ENCODE measurements around the gene TMEM184A. TPM values are rescaled to one million over a fixed set of nuclear protein-coding genes. Genes with fewer than 3 reads are reported as not detected.

Gene TMEM184A
- total RNA-seq, 4 donors from 2014 or later = 0.55 to 3.3 (median 1.3) TPM

GRCh38 chr7:1538544-1539180 is 17.3 kb downstream of the TMEM184A start:
- peaks cover 44 to 49% of the 10 kb centered on the region in 2 donors for H3K4me1 ChIP-seq
- peak overlapping the region; percentile 58 to 75 (median 64) for H3K4me3 ChIP-seq
- ATAC-seq (no peak), DNase-seq (no peak)
- intact Hi-C loops (cut with DNase I; ENCODE audit: low total_unique reads) = loop anchor here (10.0 kb wide), 1 partner anchor 494 kb away; the partner anchor contains the start of gene GPR146
- H3K9me3 ChIP-seq = no peaks in the 10 kb centered on the region
- H3K27ac ChIP-seq = peak overlapping the region; percentile 98 to 100 (median 99)
- peaks cover 0 to 47% of the 10 kb centered on the region in 2 donors for H3K36me3 ChIP-seq
- H3K27me3 ChIP-seq = no peaks in the 10 kb centered on the region
- TF ChIP-seq POLR2A (IDR thresholded peaks at IDR 0.05) (no peak), CTCF (IDR thresholded peaks at IDR 0.05 in 4 of 5, conservative IDR thresholded peaks at IDR 0.05 in 1 of 5) (no peak)
- in situ Hi-C loops (cut with MboI; ENCODE audit: low sequenced_read_pairs in 4 of 4) = no loop called here

GRCh38 chr7:1537535-1538412 is 18.2 kb downstream of the TMEM184A start:
- TF ChIP-seq POLR2A (IDR thresholded peaks at IDR 0.05) = peak in 1 of 2 donors; percentile 52
- peak in 1 of 5 experiments; percentile 12 for TF ChIP-seq CTCF (IDR thresholded peaks at IDR 0.05 in 4 of 5, conservative IDR thresholded peaks at IDR 0.05 in 1 of 5)
- in situ Hi-C loops (cut with MboI; ENCODE audit: low sequenced_read_pairs in 4 of 4) (no loop called here), intact Hi-C loops (cut with DNase I; ENCODE audit: low total_unique reads) (loop anchor here (2.0 to 10.0 kb wide), 2 partner anchors 19 to 493 kb away; partner anchors contain the start of genes GPR146 and TMEM184A)
- Histone ChIP-seq H3K36me3 (peaks cover 0 to 39% of the 10 kb centered on the region in 2 donors), H3K4me3 (peak overlapping the region; percentile 58 to 75 (median 64)), H3K9me3 (no peaks in the 10 kb centered on the region), H3K27ac (peak overlapping the region; percentile 98 to 100 (median 99)), H3K27me3 (no peaks in the 10 kb centered on the region), H3K4me1 (peaks cover 52 to 56% of the 10 kb centered on the region in 2 donors)
- peak; percentile 24 to 34 for ATAC-seq
- peak; percentile 67 to 84 for DNase-seq

GRCh38 chr7:1536743-1537534 is 19.1 kb downstream of the TMEM184A start:
- DNase-seq (peak; percentile 95 to 96), ATAC-seq (peak; percentile 69 to 70)
- Histone ChIP-seq H3K27ac (peak overlapping the region; percentile 98 to 100 (median 99)), H3K36me3 (peaks cover 0 to 31% of the 10 kb centered on the region in 2 donors), H3K4me3 (peak overlapping the region; percentile 58 to 75 (median 64)), H3K9me3 (no peaks in the 10 kb centered on the region), H3K27me3 (no peaks in the 10 kb centered on the region), H3K4me1 (peaks cover 59 to 62% of the 10 kb centered on the region in 2 donors)
- intact Hi-C loops (cut with DNase I; ENCODE audit: low total_unique reads) (loop anchor here (2.0 to 10.0 kb wide), 2 partner anchors 20 to 492 kb away; partner anchors contain the start of genes GPR146 and TMEM184A), in situ Hi-C loops (cut with MboI; ENCODE audit: low sequenced_read_pairs in 4 of 4) (no loop called here)
- TF ChIP-seq CTCF (IDR thresholded peaks at IDR 0.05 in 4 of 5, conservative IDR thresholded peaks at IDR 0.05 in 1 of 5) = no peak
- TF ChIP-seq POLR2A (IDR thresholded peaks at IDR 0.05) = peak; percentile 51 to 83

GRCh38 chr7:1536455-1536742 is 19.6 kb downstream of the TMEM184A start:
- in situ Hi-C loops (cut with MboI; ENCODE audit: low sequenced_read_pairs in 4 of 4) (no loop called here), intact Hi-C loops (cut with DNase I; ENCODE audit: low total_unique reads) (loop anchor here (2.0 to 10.0 kb wide), 2 partner anchors 20 to 492 kb away; partner anchors contain the start of genes GPR146 and TMEM184A)
- Histone ChIP-seq H3K27ac (peak overlapping the region; percentile 98 to 100 (median 99)), H3K36me3 (peaks cover 0 to 25% of the 10 kb centered on the region in 2 donors), H3K4me1 (peaks cover 63 to 68% of the 10 kb centered on the region in 2 donors), H3K9me3 (no peaks in the 10 kb centered on the region), H3K4me3 (peak overlapping the region; percentile 58 to 75 (median 64)), H3K27me3 (no peaks in the 10 kb centered on the region)
- TF ChIP-seq POLR2A (IDR thresholded peaks at IDR 0.05) = no peak
- peak in 1 of 5 experiments; percentile 14 for TF ChIP-seq CTCF (IDR thresholded peaks at IDR 0.05 in 4 of 5, conservative IDR thresholded peaks at IDR 0.05 in 1 of 5)
- ATAC-seq = no peak
- DNase-seq = peak in 1 of 2 donors; percentile 36
